Measurements from ENCODE around the gene TBXA2R.
"Not testable (repeated sequence)": the region's sequence is repeated elsewhere in the genome, so short reads cannot be mapped to it uniquely, and the experiment has no call there.

DNA sequence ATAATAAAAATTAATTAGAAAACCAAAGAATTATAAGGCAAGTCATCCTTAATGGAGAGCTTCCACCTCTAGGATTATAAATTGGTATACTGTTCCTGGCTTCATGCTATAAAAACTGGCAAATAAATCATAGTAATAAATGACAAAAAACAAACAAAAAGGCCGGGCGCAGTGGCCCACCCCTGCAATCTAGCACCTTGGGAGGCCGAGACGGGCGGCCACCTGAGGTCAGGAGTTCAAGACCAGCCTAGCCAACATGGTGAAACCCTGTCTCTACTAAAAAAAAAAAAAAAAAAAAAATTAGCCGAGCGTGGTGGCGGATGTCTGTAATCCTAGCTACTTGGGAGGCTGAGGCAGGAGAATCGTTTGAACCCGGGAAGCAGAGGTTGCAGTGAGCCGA is 36.6 kb downstream of the TBXA2R start:
- TF ChIP-seq EP300 (IDR thresholded peaks at IDR 0.05), result not testable (repeated sequence)
- TF ChIP-seq, protein P1, sequence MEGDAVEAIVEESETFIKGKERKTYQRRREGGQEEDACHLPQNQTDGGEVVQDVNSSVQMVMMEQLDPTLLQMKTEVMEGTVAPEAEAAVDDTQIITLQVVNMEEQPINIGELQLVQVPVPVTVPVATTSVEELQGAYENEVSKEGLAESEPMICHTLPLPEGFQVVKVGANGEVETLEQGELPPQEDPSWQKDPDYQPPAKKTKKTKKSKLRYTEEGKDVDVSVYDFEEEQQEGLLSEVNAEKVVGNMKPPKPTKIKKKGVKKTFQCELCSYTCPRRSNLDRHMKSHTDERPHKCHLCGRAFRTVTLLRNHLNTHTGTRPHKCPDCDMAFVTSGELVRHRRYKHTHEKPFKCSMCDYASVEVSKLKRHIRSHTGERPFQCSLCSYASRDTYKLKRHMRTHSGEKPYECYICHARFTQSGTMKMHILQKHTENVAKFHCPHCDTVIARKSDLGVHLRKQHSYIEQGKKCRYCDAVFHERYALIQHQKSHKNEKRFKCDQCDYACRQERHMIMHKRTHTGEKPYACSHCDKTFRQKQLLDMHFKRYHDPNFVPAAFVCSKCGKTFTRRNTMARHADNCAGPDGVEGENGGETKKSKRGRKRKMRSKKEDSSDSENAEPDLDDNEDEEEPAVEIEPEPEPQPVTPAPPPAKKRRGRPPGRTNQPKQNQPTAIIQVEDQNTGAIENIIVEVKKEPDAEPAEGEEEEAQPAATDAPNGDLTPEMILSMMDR (IDR thresholded peaks at IDR 0.05), result not testable (repeated sequence)

Measured in gastroesophageal sphincter (tissue), 3 donors.